KMS-11 (cell line): Measurements from ENCODE around the gene SYNPO2.
"Not testable (repeated sequence)": the region's sequence is repeated elsewhere in the genome, so short reads cannot be mapped to it uniquely, and the experiment has no call there.

Experiments
- H2AFZ ChIP-seq: fragments of 200-600 bp; sonication (generic); 2 replicates; pipeline ENCODE4 v1.6.1; 2016; ENCODE audit warnings: antibody characterized with exemption, mixed run types, low read depth
- H3K27ac ChIP-seq: fragments of 200-600 bp; sonication (generic); 2 replicates; pipeline ENCODE4 v1.6.1; 2016; ENCODE audit warnings: mild to moderate bottlenecking, mixed run types
- H3K27me3 ChIP-seq: fragments of 200-600 bp; sonication (generic); 2 replicates; pipeline ENCODE4 v1.6.1; 2017; ENCODE audit warnings: mild to moderate bottlenecking, low read depth, mixed run types, moderate library complexity; ENCODE audit not compliant: insufficient read depth
- H3K36me3 ChIP-seq: fragments of 200-600 bp; sonication (generic); 2 replicates; pipeline ENCODE4 v1.6.1; 2017; ENCODE audit warnings: mild to moderate bottlenecking, mixed run types; ENCODE audit not compliant: insufficient read depth
- H3K4me1 ChIP-seq: fragments of 200-600 bp; sonication (generic); 2 replicates; pipeline ENCODE4 v1.6.1; 2016; ENCODE audit warnings: mild to moderate bottlenecking, low read depth, mixed run types; ENCODE audit not compliant: poor library complexity, severe bottlenecking
- H3K4me2 ChIP-seq: fragments of 200-600 bp; sonication (generic); 2 replicates; pipeline ENCODE4 v1.7.0; 2016; ENCODE audit warnings: mild to moderate bottlenecking, mixed run types
- H3K4me3 ChIP-seq: fragments of 200-600 bp; sonication (generic); IDR thresholded peaks from 2 replicates; pipeline ENCODE4 v1.6.1; 2017; ENCODE audit warnings: low read depth, low read length, mixed read lengths; ENCODE audit not compliant: insufficient read depth
- H3K79me2 ChIP-seq: fragments of 200-600 bp; sonication (generic); 2 replicates; pipeline ENCODE4 v1.6.1; 2016; ENCODE audit warnings: low read depth, mixed run types; ENCODE audit not compliant: insufficient read depth
- H3K9ac ChIP-seq: fragments of 200-600 bp; sonication (generic); 2 replicates; pipeline ENCODE4 v1.6.1; 2016; ENCODE audit warnings: mild to moderate bottlenecking, mixed run types
- H4K20me1 ChIP-seq: fragments of 200-600 bp; sonication (generic); 2 replicates; pipeline ENCODE4 v1.6.1; 2016; ENCODE audit warnings: mild to moderate bottlenecking, mixed run types; ENCODE audit not compliant: insufficient read depth
- CTCF ChIP-seq: fragments of 200-600 bp; sonication (generic); conservative IDR thresholded peaks from 2 replicates; pipeline ENCODE4 v1.6.1; 2017; ENCODE audit warnings: low read depth, mild to moderate bottlenecking, antibody characterized with exemption, low read length, moderate library complexity, mixed read lengths

Gene SYNPO2

DNA sequence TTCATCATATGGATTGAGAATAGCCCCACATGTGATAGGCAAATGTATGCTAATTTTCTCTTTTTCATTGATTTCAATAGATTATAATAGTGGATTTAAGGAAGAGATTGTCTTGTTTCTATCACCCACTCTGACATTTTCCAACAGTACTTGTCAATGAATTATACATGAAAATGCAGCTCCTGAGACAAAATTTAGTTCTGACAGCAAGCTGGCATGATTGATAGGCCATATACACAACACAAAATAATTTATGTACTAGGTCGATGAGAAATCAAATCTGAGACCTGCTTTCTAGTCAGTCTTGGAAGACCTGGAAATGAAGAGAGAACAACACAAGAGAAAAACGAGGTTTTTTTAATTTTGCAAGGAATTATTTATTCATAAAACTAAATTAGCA lies 129.0 kb downstream of the SYNPO2 start:
- Histone ChIP-seq H3K4me1 (no peaks in the 10 kb centered on the region), H4K20me1 (no peaks in the 10 kb centered on the region), H3K27me3 (no peaks in the 10 kb centered on the region), H3K36me3 (no peaks in the 10 kb centered on the region), H3K79me2 (no peaks in the 10 kb centered on the region), H3K9ac (no peak overlapping the region), H2AFZ (no peak overlapping the region), H3K27ac (no peak overlapping the region), H3K4me2 (no peak overlapping the region), H3K4me3 (no peak overlapping the region)
- TF ChIP-seq CTCF, result no peak

DNA sequence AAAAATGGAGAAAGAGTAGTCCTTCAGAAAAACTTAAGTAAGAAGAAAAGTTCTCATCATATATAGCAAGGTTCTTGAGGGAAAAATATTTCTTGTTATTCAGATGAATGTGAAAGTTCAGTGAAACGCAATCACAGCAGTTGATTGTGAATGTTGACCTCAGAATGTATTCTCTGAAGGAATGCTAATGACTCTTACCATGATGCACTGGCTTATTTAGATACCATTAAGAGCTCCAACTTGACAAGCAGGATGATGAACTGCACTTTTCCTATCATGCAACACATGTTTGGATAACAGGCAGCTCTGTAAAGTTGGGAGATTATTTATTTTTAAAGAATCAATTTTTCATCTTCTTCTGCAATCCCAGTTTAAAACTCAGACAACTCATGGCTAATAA lies 131.5 kb downstream of the SYNPO2 start:
- Histone ChIP-seq H3K4me3 (no peak overlapping the region), H3K4me2 (no peak overlapping the region), H3K9ac (no peak overlapping the region), H3K27ac (no peak overlapping the region), H3K79me2 (no peaks in the 10 kb centered on the region), H4K20me1 (no peaks in the 10 kb centered on the region), H2AFZ (no peak overlapping the region), H3K36me3 (no peaks in the 10 kb centered on the region), H3K4me1 (no peaks in the 10 kb centered on the region), H3K27me3 (no peaks in the 10 kb centered on the region)
- TF ChIP-seq CTCF, result no peak

GRCh38 chr4:119022520-119022919 lies 133.9 kb downstream of the SYNPO2 start:
- H3K4me3 ChIP-seq, H3K79me2 ChIP-seq, H4K20me1 ChIP-seq, H3K27ac ChIP-seq, H3K4me1 ChIP-seq, H2AFZ ChIP-seq, H3K36me3 ChIP-seq, H3K4me2 ChIP-seq, H3K9ac ChIP-seq, H3K27me3 ChIP-seq: not testable (repeated sequence)

- no peaks in the 10 kb centered on the region for H4K20me1 ChIP-seq
- no peak overlapping the region for H3K27ac ChIP-seq
- no peak for TF ChIP-seq CTCF
- no peaks in the 10 kb centered on the region for H3K4me1 ChIP-seq
- H3K27me3 ChIP-seq, result no peaks in the 10 kb centered on the region
- H3K79me2 ChIP-seq, result no peaks in the 10 kb centered on the region
- H3K36me3 ChIP-seq, result no peaks in the 10 kb centered on the region
- H3K4me2 ChIP-seq, result no peak overlapping the region
- no peak overlapping the region for H3K9ac ChIP-seq
- H2AFZ ChIP-seq, result no peak overlapping the region
- H3K4me3 ChIP-seq, result no peak overlapping the region
Measured at GRCh38 chr4:119024102-119024501, 135.4 kb downstream of the SYNPO2 start.

DNA sequence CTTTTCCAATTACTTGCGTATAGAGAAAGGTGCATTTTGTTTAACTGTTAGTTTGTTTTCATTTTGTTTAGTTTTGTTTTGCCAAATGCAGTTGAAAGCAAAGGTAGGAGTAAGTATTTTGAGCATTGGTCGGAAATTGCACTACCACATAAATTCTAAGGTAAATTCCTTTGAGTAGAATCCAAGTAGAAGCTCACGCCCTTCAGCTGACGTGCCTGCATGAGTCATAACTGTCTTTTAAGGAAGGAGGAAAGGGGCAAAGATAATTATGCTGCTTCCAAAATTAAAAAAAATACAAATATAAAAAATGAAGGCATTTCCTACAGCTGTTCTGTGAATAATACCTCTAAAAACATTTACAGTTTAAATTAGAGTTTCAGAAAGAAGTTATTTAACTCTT lies 136.8 kb downstream of the SYNPO2 start:
- Histone ChIP-seq H3K79me2 (no peaks in the 10 kb centered on the region), H3K27ac (no peak overlapping the region), H3K4me1 (no peaks in the 10 kb centered on the region), H3K4me2 (no peak overlapping the region), H4K20me1 (no peaks in the 10 kb centered on the region), H3K27me3 (no peaks in the 10 kb centered on the region), H3K36me3 (no peaks in the 10 kb centered on the region), H3K4me3 (no peak overlapping the region), H2AFZ (no peak overlapping the region), H3K9ac (no peak overlapping the region)
- no peak for TF ChIP-seq CTCF
